NOMO-1 (cell line): ENCODE results near the gene SPAG16.

ENCODE experiments used
- DNase-seq, 2 experiments: peaks; one replicate each; lab custom pipeline; 2025; ENCODE audit not compliant: unreplicated experiment in 2 of 2; lab: John Stamatoyannopoulos, UW

SPAG16 gene

GRCh38 chr2:214325404-214325803 lies 1041.1 kb downstream of the SPAG16 start:
- DNase-seq = no peak

DNA sequence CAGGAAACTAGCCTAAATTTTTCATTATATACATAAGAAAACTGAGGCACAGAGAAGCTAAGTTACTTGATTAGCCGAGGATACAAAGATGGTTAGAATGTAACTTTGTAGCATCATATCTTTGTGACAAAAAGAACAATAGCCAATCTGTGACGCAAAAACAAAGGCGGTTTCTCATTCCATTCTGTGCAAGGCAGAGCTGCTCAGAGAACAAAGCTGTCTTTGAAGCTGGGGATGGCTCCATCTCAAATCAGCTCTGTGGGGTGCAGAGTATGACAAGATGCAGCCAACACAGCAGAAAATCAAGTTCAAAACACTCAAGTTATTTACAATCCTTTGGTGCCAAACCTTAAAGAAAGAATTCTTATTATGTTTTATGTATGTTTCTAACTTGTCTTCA lies 1044.7 kb downstream of the SPAG16 start:
- no peak for DNase-seq

GRCh38 chr2:214341646-214342045 lies 1057.4 kb downstream of the SPAG16 start:
- DNase-seq = peak in 1 of 2 experiments; percentile 10

DNA sequence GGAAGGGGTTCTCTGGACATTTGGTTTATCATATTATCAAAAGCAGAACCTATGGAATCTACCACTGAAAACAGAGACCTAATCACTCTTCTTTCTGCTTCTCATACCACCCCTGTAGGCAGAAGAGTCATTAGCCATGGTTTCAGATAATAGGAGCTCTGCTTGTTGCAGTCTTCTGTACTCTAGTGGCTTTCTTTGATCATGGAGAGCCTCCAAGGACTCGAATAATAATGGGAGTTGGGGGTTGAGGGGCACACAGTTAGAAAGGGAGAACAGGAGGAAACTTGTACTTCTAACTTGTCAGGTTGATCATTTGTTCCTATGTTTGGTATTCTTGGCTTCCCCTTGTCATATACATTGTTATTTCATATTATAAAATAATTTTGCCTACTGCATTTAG lies 1074.2 kb downstream of the SPAG16 start:
- DNase-seq = no peak

DNA sequence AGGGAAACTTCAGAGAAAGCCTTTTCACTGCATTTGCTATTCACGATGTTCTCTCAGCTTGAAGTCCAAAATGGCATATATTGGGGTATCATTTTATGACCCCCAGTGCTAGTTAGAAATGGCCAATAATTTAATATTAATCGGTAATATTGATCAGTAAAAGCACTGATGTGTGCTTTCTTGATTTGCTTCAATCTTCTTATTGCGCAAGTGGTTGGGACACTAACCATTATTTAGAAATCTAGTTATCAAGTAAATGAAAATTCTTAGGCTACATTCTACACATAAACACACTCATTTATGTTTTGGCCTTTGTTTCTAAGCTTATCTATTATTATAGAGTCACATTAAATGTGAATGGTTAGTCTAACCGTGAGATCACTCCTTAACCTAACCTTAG lies 1076.9 kb downstream of the SPAG16 start:
- no peak for DNase-seq

- DNase-seq = no peak
Measured at GRCh38 chr2:214365549-214365948, 1081.3 kb downstream of the SPAG16 start.

- DNase-seq = no peak
Measured at GRCh38 chr2:214367171-214367570, 1082.9 kb downstream of the SPAG16 start.

DNA sequence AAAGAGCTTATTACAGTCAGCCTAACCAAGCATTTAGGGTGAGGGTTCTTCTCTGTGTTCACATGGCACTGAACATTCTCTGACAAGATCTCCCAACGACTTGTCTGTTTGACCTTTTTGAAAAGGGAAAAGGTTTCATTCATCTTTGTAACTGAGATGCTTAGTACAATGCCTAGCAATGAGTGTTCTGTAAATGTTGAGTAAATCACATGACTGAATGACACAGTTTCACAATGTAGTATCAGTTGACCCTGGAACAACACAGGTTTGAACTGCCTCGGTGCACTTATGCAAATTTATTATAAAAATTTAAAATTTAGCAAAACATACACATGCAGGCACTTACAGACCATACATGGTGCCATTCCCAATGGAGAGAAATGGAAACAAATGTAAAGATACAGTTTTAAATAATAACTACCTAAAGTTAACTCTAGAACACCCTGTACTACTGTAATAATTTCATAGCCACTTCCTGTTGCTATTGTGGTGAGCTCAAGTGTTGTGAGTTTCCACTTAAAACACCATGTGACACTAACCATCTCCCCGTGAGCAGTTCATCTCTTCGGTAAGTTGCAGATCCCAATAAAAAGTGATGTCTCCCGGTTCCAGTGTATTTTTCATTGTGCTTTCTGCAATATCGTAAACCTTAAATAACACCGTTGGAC lies 1092.5 kb downstream of the SPAG16 start:
- no peak for DNase-seq

DNA sequence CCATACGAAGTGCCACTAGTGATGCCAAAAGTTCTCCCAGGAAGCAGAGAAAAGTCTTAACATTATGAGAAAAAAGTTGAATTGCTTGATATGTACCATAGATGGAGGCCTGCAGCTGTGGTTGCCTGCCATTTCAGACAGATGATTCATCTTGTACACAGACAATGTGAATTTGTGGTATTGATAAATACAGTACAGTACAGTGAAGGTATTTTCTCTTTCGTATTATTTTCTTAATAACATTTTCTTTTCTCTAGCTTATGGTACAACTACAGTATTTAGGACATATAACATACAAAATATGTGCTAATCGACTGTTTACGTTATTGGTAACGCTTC lies 1093.0 kb downstream of the SPAG16 start:
- no peak for DNase-seq

- no peak for DNase-seq
Measured at GRCh38 chr2:214378455-214379103, 1094.3 kb downstream of the SPAG16 start.

DNA sequence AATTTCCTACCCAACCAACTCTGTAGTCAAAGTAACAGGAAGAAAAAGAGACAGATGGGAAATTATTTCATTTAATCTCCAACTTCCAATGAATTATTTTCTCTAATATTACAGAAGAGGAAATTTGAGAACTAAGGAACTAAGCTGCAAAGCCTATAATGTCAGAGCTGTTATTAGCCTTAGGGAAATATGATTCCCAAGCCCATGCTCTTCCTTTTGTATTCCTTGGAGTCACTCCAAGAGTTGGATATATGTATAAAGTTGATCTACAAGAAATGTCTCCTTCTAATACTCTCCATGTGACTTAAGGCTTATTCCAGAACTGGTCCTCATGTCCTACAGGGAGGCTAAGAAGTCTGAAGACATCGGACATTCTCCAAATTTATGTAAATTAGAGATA lies 1095.0 kb downstream of the SPAG16 start:
- no peak for DNase-seq

GRCh38 chr2:214380681-214381080 lies 1096.4 kb downstream of the SPAG16 start:
- DNase-seq = no peak

DNA sequence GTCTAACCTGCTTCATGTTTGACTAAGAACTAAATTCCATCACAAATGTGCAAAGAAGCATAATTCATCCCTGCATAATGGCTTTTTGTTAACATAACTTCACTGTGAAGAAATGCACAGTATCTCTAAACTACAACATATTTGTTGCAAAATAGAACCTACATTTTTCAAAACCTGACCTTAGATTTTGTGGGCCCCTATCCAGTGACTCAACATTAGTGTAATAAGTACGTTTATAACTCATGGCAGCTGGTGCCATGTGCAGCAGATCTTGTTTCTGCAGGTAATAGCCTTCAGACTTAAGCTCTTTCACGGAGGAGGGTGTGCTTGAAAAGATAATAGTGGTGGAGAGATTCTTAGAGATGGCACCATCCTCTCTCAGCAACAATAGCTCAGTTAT lies 1098.0 kb downstream of the SPAG16 start:
- no peak for DNase-seq

DNA sequence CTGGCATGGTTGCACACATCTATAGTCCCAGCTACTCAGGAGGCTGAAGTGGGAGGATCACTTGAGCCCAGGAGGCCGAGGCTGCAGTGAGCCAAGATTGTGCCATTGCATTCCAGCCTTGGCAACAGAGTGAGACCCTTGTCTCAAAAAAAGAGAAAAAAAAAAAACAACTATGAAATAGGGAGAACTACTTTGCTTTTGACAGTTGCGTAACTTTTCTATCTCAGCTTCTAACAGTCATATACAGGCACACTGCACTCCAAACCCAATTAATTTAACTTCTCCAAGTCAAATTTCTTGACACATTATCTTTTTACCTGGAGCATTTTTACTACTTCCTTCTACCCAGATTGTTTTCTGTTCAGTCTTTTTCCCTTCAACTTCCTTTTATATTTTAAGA lies 1102.5 kb downstream of the SPAG16 start:
- DNase-seq = no peak

DNA sequence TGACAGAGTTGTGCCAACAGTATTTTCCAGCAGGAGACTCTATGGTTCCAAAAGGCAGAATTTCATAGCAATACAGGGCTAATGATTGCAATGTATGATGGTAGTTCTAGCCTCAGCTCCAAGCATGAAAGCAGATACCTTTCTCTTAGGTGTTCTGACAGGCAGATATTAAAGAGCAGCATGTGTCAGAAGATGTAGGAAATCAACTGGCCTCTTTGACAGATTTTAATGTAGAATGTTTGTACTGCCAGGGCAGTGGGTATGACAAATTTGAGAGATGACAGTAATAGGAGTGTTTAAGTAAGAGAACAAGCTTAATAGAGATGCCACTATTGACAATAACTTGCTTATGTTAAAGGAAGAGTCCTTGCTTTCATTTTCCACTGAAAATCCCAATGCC lies 1105.1 kb downstream of the SPAG16 start:
- no peak for DNase-seq

DNA sequence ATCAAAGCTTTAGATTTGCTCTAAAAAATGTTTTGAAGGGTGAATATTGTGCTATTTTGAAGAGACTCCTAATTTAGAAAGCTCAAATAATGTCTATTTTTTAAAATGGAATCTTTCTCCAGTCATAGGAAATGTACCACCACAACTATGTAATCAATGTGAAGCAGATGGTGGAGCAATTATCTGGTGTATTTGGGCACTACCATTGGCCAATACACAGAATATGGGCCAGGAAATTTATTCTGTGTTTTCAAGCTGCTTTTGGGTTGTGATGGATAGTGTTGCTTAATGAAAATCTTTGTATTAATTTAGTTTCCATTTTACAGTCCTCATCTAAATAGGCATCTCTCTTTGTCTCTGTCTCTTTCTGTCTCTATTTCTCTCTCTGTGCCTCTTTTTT lies 1109.5 kb downstream of the SPAG16 start:
- no peak for DNase-seq

DNA sequence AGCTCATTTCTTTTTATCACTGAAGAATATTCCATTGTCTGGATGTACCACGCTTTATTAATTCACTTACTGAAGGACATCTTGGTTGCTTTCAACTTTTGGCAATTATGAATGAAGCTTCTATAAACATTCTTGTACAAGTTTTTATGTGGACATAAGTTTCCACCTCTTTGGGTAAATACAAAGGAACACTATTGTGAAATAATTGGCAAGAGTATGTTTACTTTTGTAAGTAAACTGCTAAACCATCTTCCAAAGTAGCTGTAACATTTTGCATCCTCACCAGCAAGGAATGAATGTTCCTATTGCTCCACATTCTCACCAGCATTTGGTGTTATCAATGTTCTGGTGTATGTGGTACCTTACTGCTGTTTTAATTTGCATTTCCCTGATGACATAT lies 1110.8 kb downstream of the SPAG16 start:
- no peak for DNase-seq

DNA sequence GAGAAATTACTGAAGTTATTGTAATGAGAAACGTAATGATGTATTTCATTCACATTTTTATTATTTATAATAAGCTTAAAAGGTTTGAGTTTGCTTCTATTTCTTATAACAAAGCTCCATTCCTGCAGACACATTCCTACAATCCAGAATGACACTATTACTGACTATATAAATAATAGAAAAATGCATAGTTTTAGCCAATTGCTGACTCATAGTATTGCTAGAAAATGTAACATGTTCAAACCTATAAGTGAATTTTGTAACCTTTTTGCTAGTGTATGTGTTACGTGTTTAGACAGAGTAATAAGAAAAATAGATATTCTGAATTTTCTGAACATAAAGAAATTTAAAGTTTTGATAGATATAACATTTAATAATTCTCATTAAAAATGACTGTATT lies 1117.3 kb downstream of the SPAG16 start:
- no peak for DNase-seq

- DNase-seq = no peak
Measured at GRCh38 chr2:214410128-214410775, 1126.0 kb downstream of the SPAG16 start.

DNA sequence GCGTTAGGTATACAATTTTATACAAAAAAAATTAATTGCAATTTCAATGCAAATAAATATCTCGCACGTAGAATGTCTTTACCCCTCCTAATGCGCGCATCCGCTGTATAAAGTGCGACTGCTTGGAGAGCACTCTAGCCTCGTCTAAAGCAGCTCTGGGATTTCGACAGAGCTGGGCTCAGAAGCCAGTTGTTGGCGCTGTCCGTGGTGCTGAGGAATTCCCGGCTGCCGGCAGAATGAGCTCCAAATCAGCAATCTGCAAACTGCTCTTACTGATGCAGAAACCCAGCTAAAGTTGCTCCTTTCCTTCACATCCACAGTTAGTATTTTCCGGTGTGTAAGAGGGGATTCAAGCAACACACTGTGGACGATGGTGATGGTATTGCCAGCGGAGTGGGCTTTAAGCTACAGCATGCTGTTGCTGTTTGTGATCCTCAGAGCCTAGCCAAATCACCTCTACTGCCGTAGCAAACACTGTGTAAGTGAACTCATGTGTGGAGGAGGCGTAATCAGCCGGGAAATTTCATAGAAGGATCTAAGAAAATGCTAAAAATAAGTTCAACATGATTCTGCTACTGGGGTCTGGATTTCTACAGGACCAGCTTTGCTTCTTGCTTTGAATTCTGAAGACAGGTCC lies 1126.8 kb downstream of the SPAG16 start, which contains the start of gene VWC2L:
Gene VWC2L, plus strand, starts transcription at position 137 of the 637 bp plus-strand sequence. CDS start 3,140 bp downstream, outside the sequence.
- peak; percentile 6 to 21 for DNase-seq

DNA sequence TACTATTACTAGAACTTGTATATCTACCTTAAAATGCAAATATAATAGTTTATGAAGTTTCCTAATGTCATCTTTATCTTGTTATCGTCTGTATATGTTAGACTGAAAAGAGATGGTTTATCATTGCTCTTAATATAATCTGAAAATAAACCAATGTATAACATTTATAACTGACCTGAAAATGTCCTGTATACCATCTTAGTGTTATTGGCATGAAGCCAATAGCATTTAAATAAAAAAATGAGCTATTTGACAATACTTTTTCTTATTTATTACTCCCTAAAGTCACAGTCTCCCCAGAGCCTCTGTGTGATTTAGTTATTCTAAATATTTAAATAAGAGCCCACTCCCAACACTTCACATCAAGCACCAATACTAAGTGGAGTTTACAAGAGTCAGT lies 1128.4 kb downstream of the SPAG16 start:
- DNase-seq = no peak

DNA sequence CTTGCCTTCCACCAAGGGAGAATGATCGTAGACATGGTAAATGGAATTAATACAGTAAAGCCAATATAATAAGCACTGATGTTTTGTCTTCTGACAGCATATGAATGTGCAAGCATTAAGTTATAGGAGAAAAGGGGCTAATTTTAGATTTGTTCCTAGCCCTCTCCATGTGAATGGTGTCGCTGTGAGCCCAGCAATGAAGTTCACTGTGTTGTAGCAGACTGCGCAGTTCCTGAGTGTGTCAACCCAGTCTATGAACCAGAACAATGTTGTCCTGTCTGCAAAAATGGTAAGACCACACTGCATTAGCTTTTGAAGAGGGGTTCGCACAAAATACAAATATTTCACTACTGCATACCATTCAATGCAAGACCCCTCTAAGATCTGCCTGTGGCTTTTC lies 1152.2 kb downstream of the SPAG16 start:
- no peak for DNase-seq
